Camera-type eye (tissue), 1 donor: ENCODE results near the gene OR8J3. TPM values are rescaled to one million over a fixed set of nuclear protein-coding genes. Genes with fewer than 3 reads are reported as not detected.

ENCODE experiments used
- total RNA-seq: library from RNA; depleted of rRNA; stranded (reverse); fragments of >200 nt; gene quantifications from one replicate; pipeline ENCODE4 v1.2.3, GENCODE V29; 2014

OR8J3 gene
- not detected for total RNA-seq

GRCh38 chr11:56140151-56140661, at the start of gene OR8J3:
Gene OR8J3 (minus strand): TSS chr11:56140201. CDS start chr11:56137718, 2,483 bp downstream.

GRCh38 chr11:56176318-56176717, 36.3 kb upstream of the OR8J3 start, which contains the start of gene OR5J2:
Gene OR5J2 (plus strand): TSS chr11:56176618. CDS start chr11:56176618, 0 bp downstream.

DNA sequence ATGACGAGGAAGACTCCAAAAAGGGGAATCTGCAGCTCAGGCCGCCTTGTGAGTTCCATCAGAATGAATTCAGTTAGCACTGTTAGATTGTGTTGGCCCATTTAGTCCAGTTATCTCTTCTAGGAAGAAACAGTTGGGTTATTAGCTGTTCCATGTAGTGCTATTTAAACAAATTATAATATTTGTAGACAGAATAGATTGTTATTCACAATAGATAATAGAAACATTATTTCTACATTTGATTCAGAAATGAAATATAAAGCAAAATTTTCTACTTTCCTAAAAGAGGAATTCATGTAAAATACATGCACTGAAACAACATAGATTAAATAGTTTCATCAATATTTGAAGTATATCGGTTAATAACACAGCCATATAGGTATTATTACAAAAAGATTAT, 20.2 kb upstream of the OR8J3 start, which contains the start of gene OR8K5:
OR8K5 (minus strand) TSS at position 101 of the 400 bp plus-strand sequence; CDS start at position 101, 0 bp downstream.

GRCh38 chr11:56122073-56122472, 17.9 kb downstream of the OR8J3 start, which contains the start of gene OR8H3:
Gene OR8H3 (plus strand): TSS chr11:56122373. CDS start chr11:56122373, 0 bp downstream.

GRCh38 chr11:56103210-56103737, 36.7 kb downstream of the OR8J3 start, which contains the start of gene OR8H2:
Gene OR8H2 (plus strand): TSS chr11:56103687. CDS start chr11:56105043, 1,356 bp downstream.

DNA sequence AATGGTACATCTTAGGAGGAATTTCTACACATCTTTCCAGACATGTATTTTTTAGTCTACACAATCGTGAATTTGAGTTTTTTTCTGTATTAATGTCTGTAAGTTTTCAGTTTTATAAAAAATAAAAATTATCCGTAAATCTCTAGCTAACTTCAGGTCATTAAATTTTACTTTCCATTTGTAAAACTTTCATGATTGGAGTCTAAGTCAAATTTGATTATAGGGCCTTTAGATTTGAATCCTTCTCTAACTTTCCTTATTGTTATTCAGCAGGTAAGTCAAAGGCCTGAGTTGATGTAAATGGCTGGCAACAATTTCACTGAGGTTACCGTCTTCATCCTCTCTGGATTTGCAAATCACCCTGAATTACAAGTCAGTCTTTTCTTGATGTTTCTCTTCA, 47.0 kb downstream of the OR8J3 start, which contains the start of gene OR8I2:
OR8I2 (plus strand) TSS at position 301 of the 400 bp plus-strand sequence; CDS start at position 301, 0 bp downstream.

Other genes with a start within 250 kb of the OR8J3 start
- gene OR5W2, start 225.6 kb downstream of the OR8J3 start, total RNA-seq, result not detected
- not detected for gene OR5I1, start 203.8 kb downstream of the OR8J3 start, total RNA-seq
- not detected for gene OR10AG1, start 170.3 kb downstream of the OR8J3 start, total RNA-seq
- gene OR5F1, start 145.6 kb downstream of the OR8J3 start, total RNA-seq, result not detected
- not detected for gene OR5AS1, start 112.5 kb downstream of the OR8J3 start, total RNA-seq
- gene OR8I2, start 46.9 kb downstream of the OR8J3 start, total RNA-seq, result not detected
- not detected for gene OR8H2, start 36.5 kb downstream of the OR8J3 start, total RNA-seq
- not detected for gene OR8H3, start 17.8 kb downstream of the OR8J3 start, total RNA-seq
- gene OR8K5, start 20.1 kb upstream of the OR8J3 start, total RNA-seq, result not detected
- gene OR5J2, start 36.4 kb upstream of the OR8J3 start, total RNA-seq, result not detected
- gene OR5T2, start 94.1 kb upstream of the OR8J3 start, total RNA-seq, result not detected
- gene OR5T3, start 112.1 kb upstream of the OR8J3 start, total RNA-seq, result not detected
- gene OR5T1, start 134.0 kb upstream of the OR8J3 start, total RNA-seq, result not detected
- gene OR8H1, start 152.1 kb upstream of the OR8J3 start, total RNA-seq, result not detected
- gene OR8K3, start 174.9 kb upstream of the OR8J3 start, total RNA-seq, result not detected
- gene OR8K1, start 205.8 kb upstream of the OR8J3 start, total RNA-seq, result not detected
- not detected for gene OR8J1, start 214.1 kb upstream of the OR8J3 start, total RNA-seq
- gene OR8U1, start 235.4 kb upstream of the OR8J3 start, total RNA-seq, result not detected